ENCODE measurements around the gene EEFSEC.

The EEFSEC gene

DNA sequence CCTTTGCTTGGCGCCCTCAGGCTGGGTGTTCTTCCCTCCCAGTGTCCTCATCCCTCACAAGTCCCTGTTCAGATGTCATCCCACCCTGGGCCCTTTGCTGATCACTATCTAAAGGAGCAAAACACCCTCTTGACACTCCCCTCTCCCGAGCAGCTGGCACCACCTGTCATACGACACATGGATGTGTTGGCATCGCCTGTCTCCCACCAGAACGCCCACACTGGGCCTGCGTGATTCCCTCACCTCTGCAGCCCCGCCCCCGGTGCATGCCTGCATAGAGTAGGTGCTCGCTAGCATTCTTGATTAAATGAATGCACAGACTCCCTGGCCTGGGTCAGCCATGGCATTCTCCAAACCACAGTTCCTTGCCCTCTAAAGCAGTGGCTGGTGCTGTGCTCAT, 237.6 kb downstream of the EEFSEC start:
- no peak overlapping the region; the same call in 1 of the 2 replicates for H3K27ac ChIP-seq
- no peak for TF ChIP-seq ZFX (IDR thresholded peaks at IDR 0.05)
- TF ChIP-seq CTCF (conservative IDR thresholded peaks at IDR 0.05) = no peak

DNA sequence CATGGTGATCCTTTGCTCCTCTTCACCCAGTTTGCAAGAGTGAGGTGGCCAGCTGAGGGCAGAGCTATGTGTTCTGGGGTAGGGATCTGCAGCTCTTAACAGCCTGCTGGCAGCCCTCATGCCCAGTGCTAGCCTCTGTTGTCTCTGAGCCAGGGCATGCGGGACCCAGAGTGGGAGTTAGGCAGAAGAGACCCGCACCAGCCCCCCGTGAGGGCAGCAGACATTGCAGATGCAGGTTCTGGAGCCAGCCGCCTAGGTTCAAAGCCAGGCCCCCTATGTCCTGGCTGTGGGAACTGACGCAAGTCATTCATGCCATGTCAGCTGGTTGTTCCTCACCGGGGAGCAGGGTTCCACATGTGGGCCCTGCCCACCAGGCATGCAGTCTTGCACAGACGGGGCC, 238.7 kb downstream of the EEFSEC start:
- no peak overlapping the region for H3K27ac ChIP-seq
- no peak for TF ChIP-seq ZFX (IDR thresholded peaks at IDR 0.05)

DNA sequence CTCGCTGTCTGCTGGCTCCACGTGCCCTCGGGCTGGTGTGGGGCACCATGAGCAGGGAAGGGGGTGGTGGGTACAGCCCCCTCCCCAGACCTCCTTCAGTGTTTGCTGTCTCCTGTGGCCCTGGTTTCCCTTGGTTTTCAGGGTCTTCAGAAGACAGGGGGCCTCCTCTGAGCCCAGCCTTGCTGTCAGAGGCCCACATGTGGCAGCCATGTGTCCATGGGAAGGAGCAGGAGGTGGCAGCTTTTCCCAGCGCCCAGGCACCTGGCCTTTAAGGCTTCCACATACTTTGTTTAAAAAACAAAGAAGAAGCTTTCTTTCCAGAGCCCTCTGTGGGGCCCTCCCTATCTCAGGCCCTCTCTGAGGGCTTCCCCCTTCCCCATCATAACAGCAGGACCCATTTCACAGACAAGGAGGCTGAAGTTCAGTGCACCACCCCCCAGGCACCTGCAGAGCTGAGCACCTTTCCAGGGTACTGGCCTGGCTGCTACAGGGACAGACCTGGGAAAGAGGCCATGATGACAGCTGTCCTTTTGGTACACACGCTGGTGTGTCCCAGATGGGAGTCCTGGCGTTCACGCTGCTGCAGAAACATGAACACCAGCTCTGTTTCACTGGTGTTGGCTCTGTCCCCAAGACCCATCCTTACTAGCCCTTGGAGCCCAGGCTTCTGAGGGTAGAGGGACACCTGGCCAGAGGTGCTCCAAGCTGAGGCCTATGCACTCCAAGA, 239.7 kb downstream of the EEFSEC start:
- no peak overlapping the region; the same call in 1 of the 2 replicates for H3K27ac ChIP-seq
- TF ChIP-seq CTCF (conservative IDR thresholded peaks at IDR 0.05) = no peak
- no peak for TF ChIP-seq ZFX (IDR thresholded peaks at IDR 0.05)

DNA sequence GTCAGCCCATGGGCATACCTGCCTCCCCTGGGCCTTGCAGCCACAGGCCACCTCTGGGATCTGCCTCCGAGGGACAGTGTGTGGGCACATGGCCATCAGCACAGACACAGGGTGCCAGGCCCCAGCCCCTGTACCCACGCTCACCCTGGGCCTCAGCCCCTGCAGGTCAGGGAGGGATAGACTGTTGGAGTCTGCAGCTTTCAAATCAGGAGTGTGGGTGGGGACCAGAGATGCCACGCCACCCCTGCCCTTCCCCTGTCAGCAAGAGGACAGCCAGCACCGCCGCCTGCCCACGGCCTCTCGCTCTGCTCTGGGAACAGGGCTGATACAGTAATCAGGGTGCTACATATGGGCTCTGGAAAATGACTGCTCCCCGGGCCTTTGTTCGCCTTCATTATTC, 240.8 kb downstream of the EEFSEC start:
- TF ChIP-seq ZFX (IDR thresholded peaks at IDR 0.05) = no peak
- TF ChIP-seq CTCF (conservative IDR thresholded peaks at IDR 0.05) = no peak
- no peak overlapping the region; the same call in 1 of the 2 replicates for H3K27ac ChIP-seq

DNA sequence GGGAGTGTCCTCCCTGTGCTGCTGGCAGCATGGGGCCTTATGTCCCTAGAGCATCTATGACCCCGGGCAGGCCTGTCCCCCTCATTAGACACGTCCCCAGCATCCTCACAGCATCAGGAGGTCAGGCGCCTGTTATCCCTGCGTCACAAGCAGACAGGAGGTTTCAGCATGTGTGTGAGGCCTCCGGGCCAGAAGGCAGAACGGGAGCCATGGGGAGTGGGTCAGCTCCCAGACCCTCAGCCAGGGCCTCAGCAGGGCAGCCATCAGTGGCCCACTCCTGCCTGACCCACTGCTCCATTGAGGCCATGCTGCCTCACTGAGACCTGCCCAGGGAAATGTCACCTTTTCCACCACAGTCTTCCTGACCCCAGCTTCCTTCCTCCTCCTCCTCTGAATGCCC, 241.8 kb downstream of the EEFSEC start:
- peak overlapping the region; percentile 2; the same call in 1 of the 2 replicates for H3K27ac ChIP-seq
- TF ChIP-seq CTCF (conservative IDR thresholded peaks at IDR 0.05) (no peak), ZFX (IDR thresholded peaks at IDR 0.05) (no peak)

- H3K27ac ChIP-seq = peak overlapping the region; percentile 2; the same call in 1 of the 2 replicates
- no peak for TF ChIP-seq CTCF (conservative IDR thresholded peaks at IDR 0.05)
- TF ChIP-seq ZFX (IDR thresholded peaks at IDR 0.05) = no peak
Observed at GRCh38 chr3:128395500-128396162, 242.3 kb downstream of the EEFSEC start.

DNA sequence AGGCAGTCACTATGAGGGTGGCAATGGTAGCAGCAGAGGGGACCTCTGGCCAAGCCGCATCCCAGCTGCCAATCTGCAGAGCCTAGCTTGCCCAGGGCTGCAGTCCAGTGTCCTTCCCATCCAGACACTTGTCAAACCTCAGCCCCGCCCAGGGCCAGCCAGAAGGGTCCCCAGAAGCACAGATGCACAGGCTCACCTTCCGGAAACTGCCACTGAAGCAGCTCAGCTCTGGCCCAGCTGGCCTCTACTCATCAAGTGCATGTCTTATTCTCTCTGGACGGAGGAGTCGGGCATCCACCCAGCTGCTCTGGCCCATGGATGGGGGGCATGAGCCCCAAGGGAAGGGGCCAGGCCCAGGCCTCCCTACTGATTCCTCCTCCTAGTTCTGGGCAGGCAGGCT, 244.2 kb downstream of the EEFSEC start:
- H3K27ac ChIP-seq = no peak overlapping the region
- TF ChIP-seq ZFX (IDR thresholded peaks at IDR 0.05) (no peak), CTCF (conservative IDR thresholded peaks at IDR 0.05) (no peak)
